ENCODE data around the gene TUFT1.
"Not testable (repeated sequence)": the region's sequence is repeated elsewhere in the genome, so short reads cannot be mapped to it uniquely, and the experiment has no call there.

The TUFT1 gene

GRCh38 chr1:151512801-151513625 lies 27.1 kb upstream of the TUFT1 start:
- no peak for DNase-seq

GRCh38 chr1:151513626-151514121 lies 26.4 kb upstream of the TUFT1 start:
- no peak for DNase-seq

GRCh38 chr1:151514366-151514765 lies 25.7 kb upstream of the TUFT1 start:
- DNase-seq: no peak

DNA sequence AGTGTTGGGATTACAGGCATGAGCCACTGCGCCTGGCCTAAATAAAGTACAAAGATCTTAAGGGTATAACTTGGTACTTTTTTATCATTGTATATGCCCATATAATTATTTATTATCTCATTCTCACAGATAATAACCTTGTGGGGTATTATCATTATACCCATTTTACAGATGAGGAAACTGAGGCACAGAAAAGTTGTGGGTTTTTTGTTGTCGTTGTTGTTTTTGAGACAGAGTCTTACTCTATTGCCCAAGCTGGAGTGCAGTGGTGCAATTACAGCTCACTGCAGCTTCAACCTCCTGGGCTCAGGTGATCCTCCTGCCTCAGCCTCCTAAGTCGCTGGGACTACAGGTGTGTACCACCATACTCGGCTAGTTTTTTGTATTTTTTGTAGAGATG lies 24.8 kb upstream of the TUFT1 start:
- DNase-seq: no peak

- no peak for DNase-seq
Observed at GRCh38 chr1:151516031-151516511, 24.0 kb upstream of the TUFT1 start.

- DNase-seq: no peak
Observed at GRCh38 chr1:151518431-151518830, 21.7 kb upstream of the TUFT1 start.

GRCh38 chr1:151518936-151519335 lies 21.2 kb upstream of the TUFT1 start:
- no peak for DNase-seq

GRCh38 chr1:151519667-151520066 lies 20.4 kb upstream of the TUFT1 start:
- no peak for DNase-seq

DNA sequence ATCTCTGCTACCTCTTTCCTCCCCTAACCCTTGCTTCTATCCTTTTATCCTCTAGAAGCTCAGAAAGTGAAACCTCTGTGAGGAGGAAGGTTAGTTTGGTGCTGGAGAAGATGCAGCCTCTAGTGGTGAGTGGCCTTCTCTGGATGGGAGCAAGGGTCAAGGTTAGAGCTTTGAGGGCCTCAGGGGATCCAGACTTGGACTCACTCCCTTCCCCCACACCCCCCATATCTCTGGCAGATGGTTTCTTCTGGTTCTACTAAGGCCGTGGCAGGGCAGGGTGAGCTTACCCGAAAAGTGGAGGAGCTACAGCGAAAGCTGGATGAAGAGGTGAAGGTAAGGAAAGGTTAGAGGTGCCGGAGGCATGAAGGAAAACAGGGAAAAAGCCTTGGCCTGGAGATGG lies 19.8 kb upstream of the TUFT1 start:
- no peak for DNase-seq

- DNase-seq: not testable (repeated sequence)
Observed at GRCh38 chr1:151522427-151522826, 17.7 kb upstream of the TUFT1 start.

GRCh38 chr1:151523326-151523725 lies 16.8 kb upstream of the TUFT1 start:
- no peak for DNase-seq

- no peak for DNase-seq
Observed at GRCh38 chr1:151524736-151525135, 15.4 kb upstream of the TUFT1 start.

DNA sequence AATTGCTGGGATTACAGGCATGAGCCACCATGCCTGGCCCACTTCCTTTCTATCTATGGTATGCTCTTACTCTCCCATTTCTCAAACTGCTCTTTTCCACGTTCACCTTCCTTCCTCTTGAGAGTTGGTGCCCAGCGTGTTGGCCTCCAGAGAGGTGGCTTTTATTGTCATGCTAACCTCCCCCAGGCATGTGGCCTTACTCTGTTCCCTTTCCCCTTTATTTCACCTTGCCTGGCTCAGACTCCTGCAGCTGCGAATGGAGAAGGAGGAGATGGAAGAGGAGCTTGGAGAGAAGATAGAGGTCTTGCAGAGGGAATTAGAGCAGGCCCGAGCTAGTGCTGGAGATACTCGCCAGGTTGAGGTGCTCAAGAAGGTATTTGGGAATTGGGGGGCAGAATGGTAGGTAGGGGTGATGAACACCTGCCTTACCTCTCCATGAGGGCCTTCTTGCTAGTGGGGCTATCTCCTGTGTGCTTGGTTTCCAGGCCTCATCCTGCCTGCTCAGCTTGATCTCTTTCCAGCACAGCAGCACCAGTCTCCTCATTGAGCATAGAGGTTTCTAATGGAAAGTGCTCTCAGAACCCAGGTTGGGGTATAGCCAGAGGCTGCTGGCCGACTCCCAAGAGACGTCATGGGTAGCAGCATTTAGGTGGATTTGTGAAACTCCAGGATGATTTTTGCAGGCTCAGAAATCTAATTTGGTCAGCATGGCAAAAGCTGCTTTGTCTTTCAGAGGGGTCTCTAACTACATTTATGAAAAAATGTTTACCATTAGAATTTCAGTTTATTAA lies 13.2 kb upstream of the TUFT1 start:
- DNase-seq: no peak

- DNase-seq: no peak
Observed at GRCh38 chr1:151529211-151529702, 10.9 kb upstream of the TUFT1 start.

DNA sequence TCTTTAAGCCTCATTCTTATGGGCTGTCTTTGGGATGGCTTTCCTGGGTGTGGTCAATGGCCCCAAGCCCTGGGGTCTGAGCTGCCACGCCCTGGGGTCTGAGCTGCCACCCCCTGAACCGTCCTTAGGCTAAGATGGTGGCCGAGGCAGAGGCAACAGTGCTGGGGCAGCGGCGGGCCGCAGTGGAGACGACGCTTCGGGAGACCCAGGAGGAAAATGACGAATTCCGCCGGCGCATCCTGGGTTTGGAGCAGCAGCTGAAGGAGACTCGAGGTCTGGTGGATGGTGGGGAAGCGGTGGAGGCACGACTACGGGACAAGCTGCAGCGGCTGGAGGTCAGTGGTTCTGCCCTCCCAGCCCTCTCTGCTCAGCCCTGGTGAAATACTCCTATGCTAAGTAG lies 10.3 kb upstream of the TUFT1 start:
- DNase-seq: no peak

GRCh38 chr1:151530461-151530860 lies 9.6 kb upstream of the TUFT1 start:
- DNase-seq: no peak

- no peak for DNase-seq
Observed at GRCh38 chr1:151533870-151534269, 6.2 kb upstream of the TUFT1 start.

DNA sequence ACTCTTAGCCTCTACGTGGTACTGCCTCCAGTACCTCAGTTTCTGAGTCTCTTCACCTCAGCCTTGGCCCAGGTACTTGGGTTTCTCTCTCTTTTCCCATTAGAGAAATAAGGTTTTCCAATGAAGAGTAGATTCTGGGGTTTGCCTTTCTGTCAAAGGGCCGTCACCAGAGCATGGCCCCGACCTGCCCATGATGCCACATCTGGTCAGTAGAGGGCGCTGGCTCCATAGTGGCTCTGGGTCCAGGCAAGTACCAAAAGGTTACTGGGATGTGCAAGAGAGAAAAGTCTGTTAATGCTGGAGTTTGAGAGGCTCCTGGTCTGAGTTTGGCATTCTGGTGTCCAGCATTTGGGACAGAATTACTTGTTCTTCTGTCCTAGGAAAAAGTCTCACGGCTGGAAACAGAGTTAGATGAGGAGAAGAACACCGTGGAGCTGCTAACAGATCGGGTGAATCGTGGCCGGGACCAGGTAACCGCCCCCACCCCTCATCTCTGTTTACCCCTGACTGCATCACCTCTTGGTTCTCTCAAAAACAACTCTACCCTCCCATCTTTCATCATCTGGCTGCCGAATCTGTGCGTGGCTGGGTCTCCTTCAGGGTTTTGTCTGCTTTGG lies 5.3 kb upstream of the TUFT1 start:
- DNase-seq: peak; percentile 61

DNA sequence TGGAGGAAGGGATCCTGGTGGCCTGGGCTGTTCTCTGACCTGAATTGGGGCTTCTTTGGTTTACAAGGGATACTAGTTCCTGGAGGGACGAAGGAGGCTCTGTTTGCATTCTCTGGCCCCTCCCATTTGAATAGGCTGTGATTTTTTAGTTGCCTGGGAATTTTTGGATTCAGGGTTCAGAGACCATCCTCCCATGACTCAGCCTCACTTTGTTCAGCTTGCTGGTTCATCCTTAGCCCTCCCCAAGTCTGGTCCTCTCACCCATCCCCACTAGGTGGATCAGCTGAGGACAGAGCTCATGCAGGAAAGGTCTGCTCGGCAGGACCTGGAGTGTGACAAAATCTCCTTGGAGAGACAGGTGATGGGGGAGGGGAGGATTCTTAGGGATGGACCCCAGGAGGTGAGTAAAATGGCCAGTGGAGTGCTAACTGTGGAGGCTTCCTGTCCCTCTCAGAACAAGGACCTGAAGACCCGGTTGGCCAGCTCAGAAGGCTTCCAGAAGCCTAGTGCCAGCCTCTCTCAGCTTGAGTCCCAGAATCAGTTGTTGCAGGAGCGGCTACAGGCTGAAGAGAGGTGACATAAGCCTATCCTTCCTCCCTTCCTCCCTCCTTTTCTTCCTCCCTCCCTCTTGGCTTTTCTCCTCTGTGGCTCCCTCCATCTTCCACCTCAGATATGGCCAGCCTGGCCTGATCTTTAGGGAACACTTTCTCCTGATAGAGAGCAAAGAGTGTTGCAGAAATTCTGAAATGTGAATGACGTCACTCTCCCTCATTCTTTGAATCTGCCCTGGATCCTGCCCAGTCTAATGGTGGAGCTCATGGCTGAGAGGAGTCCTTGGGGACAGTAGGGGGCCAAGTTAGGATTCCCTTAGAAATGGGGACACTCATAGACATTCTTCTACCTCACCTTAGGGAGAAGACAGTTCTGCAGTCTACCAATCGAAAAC lies 4.5 kb upstream of the TUFT1 start:
- DNase-seq: peak; percentile 34

GRCh38 chr1:151536499-151536898 lies 3.6 kb upstream of the TUFT1 start:
- DNase-seq: no peak

GRCh38 chr1:151537112-151537511 lies 3.0 kb upstream of the TUFT1 start:
- DNase-seq: peak; percentile 98

Data from fibroblast of skin of abdomen (primary cell).